NCI-H2171 (cell line): ENCODE measurements around the gene LRFN3.
"Not testable (repeated sequence)": the region's sequence is repeated elsewhere in the genome, so short reads cannot be mapped to it uniquely, and the experiment has no call there.

Experiments
- DNase-seq: peaks from one replicate; lab custom pipeline; 2025; lab: John Stamatoyannopoulos, UW

The LRFN3 gene, protein sequence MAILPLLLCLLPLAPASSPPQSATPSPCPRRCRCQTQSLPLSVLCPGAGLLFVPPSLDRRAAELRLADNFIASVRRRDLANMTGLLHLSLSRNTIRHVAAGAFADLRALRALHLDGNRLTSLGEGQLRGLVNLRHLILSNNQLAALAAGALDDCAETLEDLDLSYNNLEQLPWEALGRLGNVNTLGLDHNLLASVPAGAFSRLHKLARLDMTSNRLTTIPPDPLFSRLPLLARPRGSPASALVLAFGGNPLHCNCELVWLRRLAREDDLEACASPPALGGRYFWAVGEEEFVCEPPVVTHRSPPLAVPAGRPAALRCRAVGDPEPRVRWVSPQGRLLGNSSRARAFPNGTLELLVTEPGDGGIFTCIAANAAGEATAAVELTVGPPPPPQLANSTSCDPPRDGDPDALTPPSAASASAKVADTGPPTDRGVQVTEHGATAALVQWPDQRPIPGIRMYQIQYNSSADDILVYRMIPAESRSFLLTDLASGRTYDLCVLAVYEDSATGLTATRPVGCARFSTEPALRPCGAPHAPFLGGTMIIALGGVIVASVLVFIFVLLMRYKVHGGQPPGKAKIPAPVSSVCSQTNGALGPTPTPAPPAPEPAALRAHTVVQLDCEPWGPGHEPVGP

DNA sequence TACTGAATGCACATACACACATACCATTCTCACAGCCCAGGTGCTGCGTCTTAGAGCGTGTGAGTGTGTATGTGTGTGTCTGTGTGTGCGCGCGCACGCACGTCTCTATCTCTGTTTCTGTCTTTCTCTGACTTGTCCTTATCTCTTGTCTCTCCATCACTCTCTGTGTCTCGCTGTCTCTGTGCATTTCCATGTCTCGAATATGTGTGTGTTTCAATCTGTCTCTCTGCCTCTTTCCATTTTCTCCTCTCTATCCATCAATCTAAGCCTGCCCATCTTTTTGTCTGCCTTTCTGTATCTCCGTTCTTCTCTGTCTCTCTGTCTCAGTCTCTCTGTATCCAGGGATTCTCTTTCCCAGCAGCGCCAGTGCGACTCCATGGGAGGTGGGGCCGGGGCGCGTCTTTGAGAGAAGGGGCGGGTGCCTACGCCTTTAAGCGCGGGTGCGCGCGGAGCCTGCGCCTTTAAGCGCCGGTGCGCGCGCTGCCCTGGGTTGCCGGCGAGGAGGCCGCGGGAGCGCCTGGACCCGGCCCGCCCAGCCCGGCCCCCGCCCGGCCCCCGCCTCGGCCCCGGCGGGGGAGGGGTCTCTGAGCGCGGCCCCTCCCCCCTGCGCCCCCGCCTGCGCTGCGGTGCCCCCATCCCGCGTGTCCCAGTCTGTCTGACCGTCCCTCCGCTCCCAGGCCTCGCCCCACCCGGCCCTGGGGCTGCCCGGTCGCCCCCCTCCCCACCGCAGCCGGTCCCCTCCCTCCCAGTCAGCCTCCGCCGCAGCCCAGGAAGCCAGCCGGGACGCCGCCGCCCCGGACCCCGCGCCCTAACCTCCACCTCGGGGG, at the start of gene LRFN3:
Gene LRFN3, plus strand, starts transcription at position 464 of the 827 bp plus-strand sequence. CDS start 3,052 bp downstream, outside the sequence.
- peak; percentile 89 for DNase-seq

GRCh38 chr19:35887197-35887596, 49.0 kb upstream of the LRFN3 start:
- no peak for DNase-seq

DNA sequence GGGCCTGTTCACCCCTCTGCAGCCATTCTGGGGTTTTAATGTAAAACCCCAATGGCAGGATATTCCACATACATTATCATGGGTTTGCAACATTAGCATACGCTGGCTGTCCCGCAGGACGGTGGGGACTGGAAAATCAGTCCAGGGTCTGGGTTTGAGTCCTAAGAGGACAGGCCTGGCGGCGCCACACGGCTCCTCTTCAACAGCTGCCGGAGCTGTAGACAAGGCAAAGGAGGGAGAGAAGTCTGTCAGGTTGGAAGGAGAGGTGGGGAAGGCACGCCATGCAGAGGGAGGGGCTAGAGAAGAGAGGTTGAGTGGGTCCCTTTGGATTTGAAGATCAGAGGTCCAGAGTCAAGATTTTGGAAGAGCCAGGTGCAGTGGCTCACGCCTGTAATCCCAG, 47.8 kb upstream of the LRFN3 start:
- DNase-seq = no peak

DNA sequence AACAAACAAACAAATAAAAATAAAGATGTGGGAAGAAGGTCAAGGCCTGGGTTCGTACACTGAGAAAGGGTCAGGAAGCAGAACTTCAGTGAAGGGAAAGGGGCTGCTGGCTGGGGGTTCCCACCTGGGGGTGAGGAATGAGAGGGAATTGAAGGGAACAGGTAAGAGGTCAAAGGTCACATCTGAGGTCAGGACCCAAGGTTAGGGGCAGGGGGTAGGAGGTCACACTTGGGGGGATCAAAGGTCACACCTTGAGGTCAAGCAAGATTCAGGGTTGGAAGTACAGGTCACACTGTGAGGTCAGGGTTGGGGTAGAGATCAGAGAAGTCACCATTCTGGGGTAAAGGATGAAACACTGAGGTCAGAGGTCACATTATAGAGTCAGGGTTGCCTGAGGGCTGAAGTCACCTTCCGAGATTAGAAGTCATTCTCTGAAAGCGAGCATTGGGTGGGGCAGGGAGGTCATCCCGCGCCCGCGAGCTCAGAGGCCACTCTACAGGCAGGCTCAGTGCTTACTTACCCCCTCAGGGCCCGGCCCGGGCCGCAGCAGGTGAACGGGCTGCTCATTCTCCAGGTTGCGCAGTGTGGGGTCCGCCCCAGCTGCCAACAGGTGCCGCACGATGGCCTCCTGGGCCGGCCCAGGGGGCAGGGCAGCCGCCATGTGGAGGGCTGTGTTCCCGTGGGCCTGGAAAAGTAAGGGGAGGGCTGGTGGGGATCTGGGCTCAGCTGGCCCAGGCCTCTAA, 46.6 kb upstream of the LRFN3 start:
- no peak for DNase-seq

DNA sequence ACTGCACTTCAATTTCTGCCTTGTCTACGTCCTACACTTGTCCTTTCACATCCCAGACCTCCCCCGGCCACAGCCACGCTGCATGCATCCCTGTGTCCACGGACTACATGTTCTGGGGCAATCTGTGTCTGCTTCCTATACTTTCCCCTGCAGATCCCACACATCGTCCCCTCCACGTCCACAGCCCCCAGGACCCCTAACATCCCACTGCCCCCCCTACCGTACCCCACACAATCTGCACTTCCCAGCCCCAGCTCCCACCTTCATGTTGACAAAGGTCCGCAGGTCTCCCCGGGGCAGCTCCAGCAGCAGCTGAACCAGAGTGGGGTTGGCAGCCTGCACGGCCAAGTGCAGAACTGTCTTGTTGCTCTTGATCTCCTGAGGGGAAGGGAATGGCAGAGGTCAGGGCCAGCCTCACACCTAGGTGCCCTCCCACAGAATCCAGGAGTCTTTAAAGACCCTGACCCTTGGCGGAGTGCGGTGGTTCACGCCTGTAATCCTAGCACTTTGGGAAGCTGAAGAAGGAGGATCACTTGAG, 46.0 kb upstream of the LRFN3 start:
- DNase-seq = no peak

DNA sequence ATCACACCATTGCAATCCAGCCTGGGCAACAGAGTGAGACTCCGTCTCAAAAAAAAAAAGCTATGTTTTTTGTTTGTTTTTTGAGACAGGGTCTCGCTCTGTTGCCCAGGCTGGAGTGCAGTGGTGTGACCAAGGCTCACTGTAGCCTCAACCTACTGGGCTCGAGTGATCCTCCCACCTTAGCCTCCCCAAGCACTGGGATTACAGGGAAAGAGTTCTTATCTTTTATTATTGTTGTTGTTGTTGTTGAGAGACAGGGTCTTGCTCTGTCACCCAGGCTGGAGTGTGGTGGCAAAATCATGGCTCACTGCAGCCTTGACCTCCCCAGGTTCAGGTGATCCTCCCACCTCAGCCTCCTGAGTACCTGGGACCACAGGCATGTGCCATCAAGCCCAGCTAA, 44.4 kb upstream of the LRFN3 start:
- DNase-seq = not testable (repeated sequence)

DNA sequence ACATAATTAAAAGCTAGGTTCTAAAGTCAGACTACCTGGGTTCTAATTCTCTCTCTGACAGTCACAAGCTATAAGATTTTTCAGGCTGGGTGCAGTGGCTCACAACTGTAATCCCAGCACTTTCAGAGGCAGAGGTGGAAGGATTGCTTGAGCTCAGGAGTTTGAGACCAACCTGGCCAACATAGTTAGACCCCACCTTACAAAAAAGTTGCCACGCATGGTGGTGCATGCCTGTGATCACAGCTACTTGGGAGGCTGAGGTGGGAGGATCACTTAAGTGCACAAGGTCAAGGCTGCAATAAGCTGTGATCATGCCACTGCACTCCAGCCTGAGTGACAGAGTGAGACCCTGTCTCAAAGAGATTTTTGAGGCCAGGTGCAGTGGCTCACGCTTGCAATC, 41.8 kb upstream of the LRFN3 start:
- no peak for DNase-seq

DNA sequence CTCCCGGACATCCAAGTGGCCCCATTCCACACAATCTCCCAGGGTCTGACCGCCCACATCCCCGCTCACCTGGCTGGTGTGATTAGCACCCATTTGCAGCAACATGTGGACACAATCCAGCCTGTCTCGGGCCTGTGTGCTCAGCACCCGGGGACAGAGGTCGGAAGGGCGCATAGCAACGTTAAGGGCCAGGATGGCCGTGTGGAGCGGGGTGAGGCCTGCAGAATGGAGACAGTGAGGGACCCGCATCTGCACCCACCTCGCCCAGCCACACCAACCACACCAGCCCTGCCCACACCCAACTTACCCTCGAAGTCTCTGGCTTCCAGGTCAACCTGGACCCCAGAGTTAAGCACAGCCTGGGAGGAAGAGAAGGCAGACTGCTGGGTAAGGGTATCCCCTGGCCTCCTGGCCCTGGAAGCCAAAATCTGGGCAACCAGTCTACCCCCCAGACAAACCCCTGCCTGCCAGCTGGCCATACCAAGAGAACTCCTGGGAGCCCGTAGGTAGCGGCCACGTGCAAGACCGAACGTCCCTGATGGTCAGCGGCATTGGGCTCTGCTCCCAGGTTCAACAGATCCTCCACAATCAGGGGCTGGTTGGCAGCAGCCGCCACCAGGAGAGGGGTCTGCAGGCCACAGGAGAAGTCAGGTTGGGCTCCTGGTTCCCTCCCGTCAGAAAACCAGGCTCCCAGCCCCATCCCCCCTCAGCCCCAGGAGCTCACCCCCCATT, 40.1 kb upstream of the LRFN3 start:
- DNase-seq = no peak

DNA sequence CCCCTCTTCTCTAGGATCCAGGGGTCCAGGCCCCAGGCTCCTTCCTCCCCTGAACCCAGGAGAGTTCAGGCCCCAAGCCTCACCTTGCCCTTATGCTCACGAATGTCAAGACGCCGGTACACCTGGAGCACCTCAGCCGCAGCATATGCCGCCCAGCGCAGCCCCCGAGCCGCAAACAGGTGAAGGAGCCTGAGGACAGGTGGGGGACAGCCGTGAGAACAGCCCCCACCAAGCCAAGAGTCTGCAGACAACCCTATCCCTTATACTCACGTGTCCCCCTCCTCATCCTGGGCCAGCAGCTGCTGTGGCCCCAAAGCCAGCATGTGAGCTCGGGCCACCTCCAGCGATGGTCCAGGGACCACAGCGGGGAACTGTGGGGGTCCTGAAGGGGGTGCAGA, 39.5 kb upstream of the LRFN3 start:
- no peak for DNase-seq

GRCh38 chr19:35897706-35898451, 38.3 kb upstream of the LRFN3 start:
- DNase-seq = no peak

DNA sequence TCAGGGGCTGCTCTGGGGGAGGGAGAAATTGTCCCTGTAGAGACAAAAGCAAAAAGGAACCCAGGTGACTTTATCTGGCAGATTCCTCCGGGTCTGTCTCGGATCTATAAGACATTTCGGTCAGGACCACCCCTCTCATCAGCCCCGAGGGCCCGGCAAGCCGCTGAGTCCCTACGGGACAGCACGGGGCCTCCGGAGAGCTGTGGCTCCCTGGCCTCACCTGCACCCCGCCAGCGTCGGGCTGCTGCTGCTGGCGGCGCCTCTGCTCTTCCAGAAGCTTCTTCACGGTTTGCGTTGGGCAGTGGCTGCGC, 37.7 kb upstream of the LRFN3 start:
- DNase-seq = no peak

DNA sequence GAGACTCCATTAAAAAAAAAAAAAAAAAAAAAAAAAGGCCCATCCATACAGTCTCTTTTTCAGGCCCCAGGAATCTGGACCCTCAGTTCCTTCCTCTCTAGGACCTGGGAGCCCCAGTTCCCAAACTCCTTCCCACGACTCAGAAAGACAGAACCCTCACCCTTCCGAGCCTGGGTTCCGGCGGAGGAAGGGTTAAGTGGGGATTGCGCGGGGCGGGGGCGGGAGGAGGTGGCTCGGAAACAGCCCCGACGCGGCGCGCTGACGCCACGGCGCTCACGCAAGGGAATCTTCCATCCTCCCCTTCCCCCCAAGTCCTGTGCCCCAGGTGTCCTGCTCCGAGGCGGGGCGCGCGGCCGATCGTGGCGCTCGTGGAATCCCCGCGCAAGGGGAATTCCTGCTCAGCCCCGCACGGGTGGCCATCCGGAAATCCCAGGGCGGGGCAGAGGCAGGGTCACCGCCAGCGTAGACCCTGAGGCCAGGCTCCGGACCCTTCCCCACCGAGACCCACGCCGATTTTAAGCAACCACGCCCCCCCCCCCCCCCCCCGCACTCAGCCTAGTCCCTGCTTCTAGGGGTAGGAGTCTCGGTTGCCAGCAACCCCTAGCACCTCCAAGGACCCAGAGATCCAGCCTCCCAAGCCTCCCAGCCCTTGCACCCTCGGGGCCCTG, 36.5 kb upstream of the LRFN3 start:
- peak; percentile 80 for DNase-seq

- DNase-seq = no peak
Measured at GRCh38 chr19:35901055-35901644, 35.0 kb upstream of the LRFN3 start.

GRCh38 chr19:35901854-35902661, 34.1 kb upstream of the LRFN3 start, which contains the start of gene HCST:
Gene HCST, plus strand, starts transcription at chr19:35902529. Its CDS starts 65 bp downstream, at chr19:35902594.
- no peak for DNase-seq

DNA sequence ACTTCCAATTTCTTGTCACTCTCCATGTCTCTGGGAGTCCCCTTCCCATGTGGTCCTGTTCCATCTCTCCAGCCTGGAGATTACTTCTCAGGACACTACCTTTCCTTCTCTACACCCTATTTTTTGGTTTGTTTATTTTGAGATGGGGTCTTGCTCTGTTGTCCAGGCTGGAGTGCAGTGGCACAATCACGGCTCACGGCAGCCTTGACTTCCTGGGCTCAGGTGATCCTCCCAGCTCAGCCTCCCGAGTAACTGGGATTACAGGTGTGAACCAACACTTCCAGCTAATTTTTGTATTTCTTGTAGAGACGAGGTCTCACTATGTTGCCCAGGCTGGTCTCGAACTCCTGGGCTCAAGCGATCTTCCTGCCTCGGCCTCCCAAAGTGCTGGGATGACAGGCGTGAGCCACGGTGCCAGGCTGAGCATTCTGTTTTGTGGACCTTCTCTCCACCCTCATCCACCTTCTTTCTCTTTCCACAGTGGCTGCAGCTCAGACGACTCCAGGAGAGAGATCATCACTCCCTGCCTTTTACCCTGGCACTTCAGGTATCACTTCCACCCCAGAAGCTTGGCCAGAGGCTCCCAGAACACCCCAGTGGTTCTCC, 33.2 kb upstream of the LRFN3 start:
- no peak for DNase-seq

GRCh38 chr19:35903550-35904179, 32.5 kb upstream of the LRFN3 start:
- no peak for DNase-seq

DNA sequence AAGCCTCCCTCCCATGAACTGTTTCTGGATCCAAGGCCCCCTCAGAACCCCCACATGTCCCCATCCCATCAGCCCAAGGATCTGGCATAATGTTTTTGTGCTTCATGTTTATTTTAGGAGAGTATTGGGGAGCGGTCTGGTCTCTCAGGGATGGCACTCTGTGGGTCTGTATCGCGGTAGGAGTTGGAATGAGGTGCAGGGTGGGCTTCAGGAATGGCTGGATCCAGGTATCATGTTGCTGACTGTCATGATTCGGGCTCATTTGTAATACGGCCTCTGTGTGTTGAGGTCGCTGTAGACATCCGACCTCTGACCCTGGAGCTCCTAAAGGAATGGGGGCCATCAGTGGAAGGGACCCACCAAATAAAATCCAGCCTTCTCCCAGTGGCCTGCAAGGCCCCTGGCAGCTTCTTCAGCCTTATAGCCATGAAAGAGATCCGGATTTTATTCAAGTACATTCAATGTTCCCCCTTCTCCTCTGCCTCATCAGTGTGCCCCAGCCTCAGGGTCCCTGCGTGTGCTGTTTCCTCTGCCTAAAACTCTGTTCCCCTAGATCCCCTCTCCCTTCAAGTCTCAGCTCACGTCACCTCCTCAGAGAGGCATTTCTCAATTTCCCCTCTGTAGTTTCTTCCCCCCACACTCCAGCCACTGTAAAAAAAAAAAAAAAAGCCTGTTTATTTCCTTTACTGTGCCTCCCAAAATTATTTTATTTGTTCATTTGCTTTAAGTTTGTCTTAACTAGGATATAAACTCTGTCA, 31.7 kb upstream of the LRFN3 start:
- no peak for DNase-seq
